HepG2 (cell line): Measurements from ENCODE around the gene NACC2. TPM values are rescaled to one million over a fixed set of nuclear protein-coding genes. Genes with fewer than 3 reads are reported as not detected.

Experiments
- AFF4 ChIP-seq: sonication (generic); formaldehyde crosslinking; IDR thresholded peaks from 2 replicates; pipeline ENCODE4 v1.4.0; 2020; ENCODE audit warnings: missing genetic modification reagents
- HES4 ChIP-seq: sonication (generic); formaldehyde crosslinking; IDR thresholded peaks from 2 replicates; pipeline ENCODE4 v1.9.0; 2021; ENCODE audit warnings: mild to moderate bottlenecking, missing genetic modification reagents, borderline replicate concordance
- HNF1A ChIP-seq, 2 experiments: sonication (generic) in 1 of 2; formaldehyde crosslinking in 1 of 2; IDR thresholded peaks; 2 replicates each; pipeline versions ENCODE4 v1.4.0 to v1.6.1; 2016 to 2020; ENCODE audit warnings: borderline replicate concordance in 1 of 2, low read depth in 1 of 2, mild to moderate bottlenecking in 1 of 2, missing genetic modification reagents in 1 of 2
- MIER3 ChIP-seq: IDR thresholded peaks from 2 replicates; pipeline ENCODE4 v1.6.1; 2016; ENCODE audit warnings: missing compliant biosample characterization, borderline replicate concordance
- MTA3 ChIP-seq: sonication (generic); formaldehyde crosslinking; IDR thresholded peaks from 2 replicates; pipeline ENCODE4 v1.4.0; 2020; ENCODE audit warnings: missing genetic modification reagents
- SMAD1 ChIP-seq: sonication (generic); formaldehyde crosslinking; IDR thresholded peaks from 2 replicates; pipeline ENCODE4 v1.4.0; 2020; ENCODE audit warnings: missing genetic modification reagents, low read depth, mild to moderate bottlenecking, borderline replicate concordance
- SRF ChIP-seq: IDR thresholded peaks from 2 replicates; pipeline ENCODE4 v1.6.1; 2011; ENCODE audit warnings: mild to moderate bottlenecking, low read depth, low read length, moderate library complexity
- TMF1 ChIP-seq: sonication (generic); formaldehyde crosslinking; IDR thresholded peaks from 2 replicates; pipeline ENCODE4 v1.8.1; 2022; ENCODE audit warnings: low read depth, missing genetic modification reagents
- ZBTB49 ChIP-seq: sonication (generic); formaldehyde crosslinking; IDR thresholded peaks from 2 replicates; pipeline ENCODE4 v1.4.0; 2020; ENCODE audit warnings: missing genetic modification reagents, borderline replicate concordance
- ZNF17 ChIP-seq: sonication (generic); formaldehyde crosslinking; IDR thresholded peaks from 2 replicates; pipeline ENCODE4 v1.5.0; 2020; ENCODE audit warnings: mild to moderate bottlenecking, missing genetic modification reagents
- ZNF678 ChIP-seq: sonication (generic); formaldehyde crosslinking; IDR thresholded peaks from 2 replicates; pipeline ENCODE4 v1.4.0; 2020; ENCODE audit warnings: mild to moderate bottlenecking, missing genetic modification reagents
- ZNF891 ChIP-seq: sonication (generic); formaldehyde crosslinking; IDR thresholded peaks from 2 replicates; pipeline ENCODE4 v1.5.0; 2020; ENCODE audit warnings: mild to moderate bottlenecking, missing genetic modification reagents
- polyA plus RNA-seq, 8 experiments: library from polyadenylated mRNA; depleted of rRNA in 3 of 8; stranded (reverse) in 7 of 8; unstranded in 1 of 8; fragments of >200 nt; fragmentation: Illumina TruSeq in 4 of 8; extraction: Trizol in 4 of 8; gene quantifications; 2 replicates each; pipeline versions ENCODE4 v1.2.1 to v1.2.3, GENCODE V29; 2011 to 2016; ENCODE audit warnings: low read depth in 4 of 8, missing spikeins in 1 of 8, mixed read lengths in 1 of 8; ENCODE audit not compliant: insufficient read depth in 1 of 8
- total RNA-seq, 5 experiments: library from RNA; depleted of rRNA; stranded (reverse); fragments of >200 nt; fragmentation: Illumina TruSeq; extraction: Trizol; gene quantifications; 2 replicates each; pipeline ENCODE4 v1.2.3, GENCODE V29; 2016; ENCODE audit warnings: low read depth in 1 of 5
- TF ChIP-seq, protein P1 (sequence below): sonication (generic); formaldehyde crosslinking; IDR thresholded peaks from 2 replicates; pipeline ENCODE4 v1.4.0; 2020; ENCODE audit warnings: missing genetic modification reagents, borderline replicate concordance

NACC2 gene
- total and polyA plus RNA-seq, 2 of the 13 experiments (the other 11 are each of a cell fraction or from before 2014, with no cell fraction given), result 5.9 to 12.3 TPM

- TF ChIP-seq HNF1A (IDR thresholded peaks at IDR 0.05; ENCODE audit: low read depth) (no peak), HNF1A (CRISPR knock-in tag; IDR thresholded peaks at IDR 0.05; ENCODE audit: borderline replicate concordance) (peak; percentile 7; the same call in 1 of the 2 replicates), ZBTB49 (CRISPR knock-in tag) (no peak), MIER3 (CRISPR knock-in tag) (peak; percentile 70; the same call in 1 of the 2 replicates), HES4 (no peak), ZNF17 (CRISPR knock-in tag) (0 out of 2 replicates have a peak, but pooled peaks have one; percentile 36), AFF4 (no peak), ZNF891 (CRISPR knock-in tag) (peak; percentile 47; the same call in 1 of the 2 replicates), ZNF678 (no peak; the same call in 1 of the 2 replicates), SRF (no peak), SMAD1 (CRISPR knock-in tag) (peak; percentile 22; the same call in 1 of the 2 replicates), MTA3 (no peak), TMF1 (CRISPR knock-in tag) (no peak; the same call in 1 of the 2 replicates)
- TF ChIP-seq, protein P1, sequence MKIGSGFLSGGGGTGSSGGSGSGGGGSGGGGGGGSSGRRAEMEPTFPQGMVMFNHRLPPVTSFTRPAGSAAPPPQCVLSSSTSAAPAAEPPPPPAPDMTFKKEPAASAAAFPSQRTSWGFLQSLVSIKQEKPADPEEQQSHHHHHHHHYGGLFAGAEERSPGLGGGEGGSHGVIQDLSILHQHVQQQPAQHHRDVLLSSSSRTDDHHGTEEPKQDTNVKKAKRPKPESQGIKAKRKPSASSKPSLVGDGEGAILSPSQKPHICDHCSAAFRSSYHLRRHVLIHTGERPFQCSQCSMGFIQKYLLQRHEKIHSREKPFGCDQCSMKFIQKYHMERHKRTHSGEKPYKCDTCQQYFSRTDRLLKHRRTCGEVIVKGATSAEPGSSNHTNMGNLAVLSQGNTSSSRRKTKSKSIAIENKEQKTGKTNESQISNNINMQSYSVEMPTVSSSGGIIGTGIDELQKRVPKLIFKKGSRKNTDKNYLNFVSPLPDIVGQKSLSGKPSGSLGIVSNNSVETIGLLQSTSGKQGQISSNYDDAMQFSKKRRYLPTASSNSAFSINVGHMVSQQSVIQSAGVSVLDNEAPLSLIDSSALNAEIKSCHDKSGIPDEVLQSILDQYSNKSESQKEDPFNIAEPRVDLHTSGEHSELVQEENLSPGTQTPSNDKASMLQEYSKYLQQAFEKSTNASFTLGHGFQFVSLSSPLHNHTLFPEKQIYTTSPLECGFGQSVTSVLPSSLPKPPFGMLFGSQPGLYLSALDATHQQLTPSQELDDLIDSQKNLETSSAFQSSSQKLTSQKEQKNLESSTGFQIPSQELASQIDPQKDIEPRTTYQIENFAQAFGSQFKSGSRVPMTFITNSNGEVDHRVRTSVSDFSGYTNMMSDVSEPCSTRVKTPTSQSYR (CRISPR knock-in tag), result no peak
These were observed 24.2 kb upstream of the NACC2 start (continued) for GRCh38 chr9:136119061-136119882.
